Caco-2 (cell line): ENCODE measurements around the gene NYNRIN. TPM values are rescaled to one million over a fixed set of nuclear protein-coding genes. Genes with fewer than 3 reads are reported as not detected.
"Not testable (repeated sequence)": the region's sequence is repeated elsewhere in the genome, so short reads cannot be mapped to it uniquely, and the experiment has no call there.

Experiments
- BruUV-seq: library from RNA; stranded (reverse); fragments of 400-500 nt; replicated peaks from 2 replicates; lab custom pipeline; 2021; lab: Mats Ljungman, UMichigan
- CTCF ChIA-PET: fragments of 300-600 bp; sonication (Branson Sonifier 250); formaldehyde crosslinking; loops from one replicate; lab custom pipeline; 2022; ENCODE audit warnings: antibody characterized with exemption; lab: Charles Lee
- POLR2A ChIA-PET: fragments of 300-600 bp; sonication (Branson Sonifier 250); formaldehyde crosslinking; loops from one replicate; lab custom pipeline; 2022; ENCODE audit warnings: antibody characterized with exemption; lab: Charles Lee
- DNase-seq, 2 experiments: peaks; one replicate each; pipeline versions ENCODE4 v3.0.0 to v3.0.0-alpha.2; 2020 to 2022
- H3K27me3 ChIP-seq: replicated peaks from 2 replicates; pipeline ENCODE4 v1.6.0; 2011; ENCODE audit warnings: low read length; ENCODE audit not compliant: control insufficient read depth, insufficient read depth
- H3K36me3 ChIP-seq: 2 replicates; pipeline ENCODE4 v1.5.1; 2011; ENCODE audit warnings: low read length; ENCODE audit not compliant: control insufficient read depth, insufficient read depth
- H3K4me1 ChIP-seq: fragments of 250-450 bp; sonication (Bioruptor Pico); 2 replicates; pipeline ENCODE4 v1.5.1; 2020; ENCODE audit warnings: mild to moderate bottlenecking
- H3K4me3 ChIP-seq: 2 replicates; pipeline ENCODE4 v1.5.1; 2011; ENCODE audit warnings: low read depth, mild to moderate bottlenecking, control low read depth, low read length
- H3K9me3 ChIP-seq: fragments of 250-450 bp; sonication (Bioruptor Pico); 2 replicates; pipeline ENCODE4 v1.5.1; 2020; ENCODE audit warnings: mild to moderate bottlenecking, moderate library complexity
- H3K27ac Mint-ChIP-seq: one replicate; pipeline ENCODE4 v1.8.0; 2022; ENCODE audit warnings: mixed read lengths; ENCODE audit not compliant: unreplicated experiment
- H3K27me3 Mint-ChIP-seq: one replicate; pipeline ENCODE4 v1.8.0; 2022; ENCODE audit warnings: mixed read lengths; ENCODE audit not compliant: insufficient read depth, unreplicated experiment
- H3K36me3 Mint-ChIP-seq: one replicate; pipeline ENCODE4 v1.8.0; 2022; ENCODE audit warnings: mild to moderate bottlenecking, mixed read lengths; ENCODE audit not compliant: insufficient read depth, unreplicated experiment
- H3K4me1 Mint-ChIP-seq: one replicate; pipeline ENCODE4 v1.8.0; 2022; ENCODE audit warnings: low read depth, mixed read lengths; ENCODE audit not compliant: unreplicated experiment
- H3K4me3 Mint-ChIP-seq: one replicate; pipeline ENCODE4 v1.8.0; 2022; ENCODE audit warnings: mild to moderate bottlenecking, moderate library complexity, mixed read lengths; ENCODE audit not compliant: unreplicated experiment
- H3K9me3 Mint-ChIP-seq: one replicate; pipeline ENCODE4 v1.8.0; 2022; ENCODE audit warnings: mixed read lengths; ENCODE audit not compliant: unreplicated experiment
- CTCF ChIP-seq, 2 experiments: fragments of 200-600 bp in 1 of 2; IDR thresholded peaks; 1 replicate in 1 of 2; 2 replicates in 1 of 2; pipeline versions ENCODE4 v1.5.1 to v1.8.0; 2011 to 2022; ENCODE audit warnings: antibody characterized with exemption in 1 of 2, control low read depth in 1 of 2, inconsistent platforms in 1 of 2, low read depth in 1 of 2, low read length in 1 of 2, mild to moderate bottlenecking in 1 of 2, moderate library complexity in 1 of 2; ENCODE audit not compliant: insufficient read depth in 1 of 2, severe bottlenecking in 1 of 2, unreplicated experiment in 1 of 2
- intact Hi-C: fragments of 100-400 bp; cut with micrococcal nuclease; formaldehyde crosslinking; loops from one replicate; pipeline ENCODE4 v1.10.0; 2022; ENCODE audit not compliant: unreplicated experiment
- total RNA-seq: library from RNA; stranded (reverse); gene quantifications from 2 replicates; pipeline ENCODE4 v1.2.3, GENCODE V29; 2022

The NYNRIN gene
- total RNA-seq, 1 experiment from 2014 or later, result 5.9 TPM

- Mint-ChIP-seq H3K9me3 (no peaks in the 10 kb centered on the region), H3K4me1 (peaks cover 5% of the 10 kb centered on the region), H3K27me3 (no peaks in the 10 kb centered on the region), H3K27ac (no peak overlapping the region), H3K4me3 (no peak overlapping the region), H3K36me3 (no peaks in the 10 kb centered on the region)
- BruUV-seq, result no TSS peak
- H3K27me3 ChIP-seq, result no peaks in the 10 kb centered on the region
- no peak overlapping the region for H3K4me3 ChIP-seq
- POLR2A ChIA-PET, result no interaction called here
- no peaks in the 10 kb centered on the region for H3K9me3 ChIP-seq
- CTCF ChIA-PET, result no interaction called here
- H3K36me3 ChIP-seq, result no peaks in the 10 kb centered on the region
- no peaks in the 10 kb centered on the region for H3K4me1 ChIP-seq
- intact Hi-C loops, result no loop called here
- DNase-seq, result no peak
- no peak for TF ChIP-seq CTCF (IDR thresholded peaks at IDR 0.05; ENCODE audit: insufficient read depth in 1 of 2, low read depth in 1 of 2, low read length in 1 of 2, severe bottlenecking in 1 of 2, unreplicated experiment in 1 of 2)
Observed at GRCh38 chr14:24385524-24385923, 13.3 kb upstream of the NYNRIN start.

- ChIA-PET CTCF (interaction anchor here (0.6 kb wide), 1 partner anchor 22 kb away, joined by 3 read pairs; no protein-coding TSS in a partner anchor), POLR2A (no interaction called here)
- no peaks in the 10 kb centered on the region for H3K27me3 ChIP-seq
- Mint-ChIP-seq H3K4me1 (peaks cover 11% of the 10 kb centered on the region), H3K36me3 (no peaks in the 10 kb centered on the region), H3K9me3 (no peaks in the 10 kb centered on the region), H3K27me3 (no peaks in the 10 kb centered on the region), H3K4me3 (no peak overlapping the region), H3K27ac (no peak overlapping the region)
- H3K9me3 ChIP-seq, result no peaks in the 10 kb centered on the region
- TF ChIP-seq CTCF (IDR thresholded peaks at IDR 0.05; ENCODE audit: insufficient read depth in 1 of 2, low read depth in 1 of 2, low read length in 1 of 2, severe bottlenecking in 1 of 2, unreplicated experiment in 1 of 2), result no peak
- no peak for DNase-seq
- no TSS peak for BruUV-seq
- intact Hi-C loops, result no loop called here
- no peak overlapping the region for H3K4me3 ChIP-seq
- H3K36me3 ChIP-seq, result no peaks in the 10 kb centered on the region
- H3K4me1 ChIP-seq, result no peaks in the 10 kb centered on the region; the same call in 1 of the 2 replicates
Observed at GRCh38 chr14:24387009-24387345, 11.8 kb upstream of the NYNRIN start.

- POLR2A ChIA-PET, H3K27me3 ChIP-seq: not testable (repeated sequence)
Observed at GRCh38 chr14:24387579-24387978, 11.2 kb upstream of the NYNRIN start.

More at GRCh38 chr14:24387579-24387978, 11.2 kb upstream of the NYNRIN start:
- DNase-seq, H3K9me3 ChIP-seq, H3K27ac Mint-ChIP-seq, H3K4me3 ChIP-seq, CTCF ChIA-PET, H3K4me3 Mint-ChIP-seq, H3K4me1 ChIP-seq, H3K36me3 ChIP-seq, H3K9me3 Mint-ChIP-seq, H3K36me3 Mint-ChIP-seq, H3K27me3 Mint-ChIP-seq, intact Hi-C loops, BruUV-seq: not testable (repeated sequence)
- H3K4me1 Mint-ChIP-seq, result peaks cover 16% of the 10 kb centered on the region
